AG10803 (cell line): ENCODE data around the gene WNT5B.

ENCODE experiments used
- DNase-seq: peaks from one replicate; pipeline ENCODE4 v3.0.0; 2010; ENCODE audit warnings: low read depth
- H3K4me3 ChIP-seq: 2 replicates; pipeline ENCODE4 v1.5.1; 2011; ENCODE audit warnings: mild to moderate bottlenecking, low read length, control low read depth
- CTCF ChIP-seq: conservative IDR thresholded peaks from 2 replicates; pipeline ENCODE4 v1.5.1; 2011; ENCODE audit warnings: mild to moderate bottlenecking, low read length, control low read depth, inconsistent platforms

The WNT5B gene

GRCh38 chr12:1628666-1629337, at the start of gene WNT5B:
TSS of gene WNT5B (plus strand) at chr12:1629231. CDS start at chr12:1631355, 2,124 bp downstream.
- H3K4me3 ChIP-seq, result peak within 1 kb of the TSS; percentile 47
- DNase-seq, result no peak
- TF ChIP-seq CTCF, result no peak

- TF ChIP-seq CTCF, result no peak
- peak; percentile 77 for DNase-seq
Observed at GRCh38 chr12:1579651-1580435, 49.2 kb upstream of the WNT5B start.

GRCh38 chr12:1580526-1580925, 48.5 kb upstream of the WNT5B start:
- TF ChIP-seq CTCF, result no peak

More at GRCh38 chr12:1579651-1580435, 49.2 kb upstream of the WNT5B start:
- no peak overlapping the region for H3K4me3 ChIP-seq

GRCh38 chr12:1581973-1582708, 46.9 kb upstream of the WNT5B start:
- peak; percentile 87 for DNase-seq
- TF ChIP-seq CTCF, result no peak
- H3K4me3 ChIP-seq, result no peak overlapping the region

More at GRCh38 chr12:1580526-1580925, 48.5 kb upstream of the WNT5B start:
- H3K4me3 ChIP-seq, result no peak overlapping the region
- no peak for DNase-seq

- no peak for DNase-seq
- no peak for TF ChIP-seq CTCF
- H3K4me3 ChIP-seq, result no peak overlapping the region
Observed at GRCh38 chr12:1582709-1583050, 46.4 kb upstream of the WNT5B start.

- H3K4me3 ChIP-seq, result peak overlapping the region; percentile 33
- DNase-seq, result peak; percentile 91
Observed at GRCh38 chr12:1583421-1584078, 45.5 kb upstream of the WNT5B start.

More at GRCh38 chr12:1583421-1584078, 45.5 kb upstream of the WNT5B start:
- TF ChIP-seq CTCF, result peak; percentile 97
